GM23338 (cell line): ENCODE results near the gene COMMD8. TPM values are rescaled to one million over a fixed set of nuclear protein-coding genes. Genes with fewer than 3 reads are reported as not detected.

ENCODE experiments used
- ATAC-seq: fragments of 200-7000 bp; cut with Tn5 transposase; 3 replicates; pipeline ENCODE4 v1.9.1; 2020
- DNase-seq: peaks from one replicate; pipeline ENCODE4 v3.0.0-alpha.2; 2015; ENCODE audit warnings: low spot score
- H2AFZ ChIP-seq: fragments of 200-600 bp; sonication (generic); 2 replicates; pipeline ENCODE4 v1.8.0; 2016; ENCODE audit warnings: antibody characterized with exemption, mild to moderate bottlenecking, moderate library complexity
- H3F3A ChIP-seq: fragments of 200-600 bp; sonication (generic); replicated peaks from 2 replicates; pipeline ENCODE4 v1.8.0; 2017; ENCODE audit warnings: antibody characterized with exemption, mixed run types, low read depth
- H3K27ac ChIP-seq: fragments of 200-600 bp; sonication (generic); 2 replicates; pipeline ENCODE4 v1.6.1; 2016; ENCODE audit warnings: low read depth
- H3K27me3 ChIP-seq: fragments of 200-600 bp; sonication (generic); 2 replicates; pipeline ENCODE4 v1.8.0; 2016; ENCODE audit warnings: mild to moderate bottlenecking, mixed run types, moderate library complexity; ENCODE audit not compliant: insufficient read depth
- H3K36me3 ChIP-seq: fragments of 200-600 bp; sonication (generic); 2 replicates; pipeline ENCODE4 v1.8.0; 2016; ENCODE audit warnings: mild to moderate bottlenecking; ENCODE audit not compliant: insufficient read depth
- H3K4me1 ChIP-seq: fragments of 200-600 bp; sonication (generic); 2 replicates; pipeline ENCODE4 v1.8.0; 2016; ENCODE audit warnings: mild to moderate bottlenecking, moderate library complexity; ENCODE audit not compliant: insufficient read depth
- H3K4me2 ChIP-seq: fragments of 200-600 bp; sonication (generic); 2 replicates; pipeline ENCODE4 v1.7.1; 2017; ENCODE audit warnings: mixed run types
- H3K4me3 ChIP-seq: fragments of 200-600 bp; sonication (generic); 2 replicates; pipeline ENCODE4 v1.6.1; 2016; ENCODE audit warnings: mixed run types
- H3K79me2 ChIP-seq: fragments of 200-600 bp; sonication (generic); replicated peaks from 2 replicates; pipeline ENCODE4 v1.8.0; 2017; ENCODE audit warnings: mild to moderate bottlenecking; ENCODE audit not compliant: insufficient read depth
- H3K9me2 ChIP-seq: fragments of 200-600 bp; sonication (generic); 2 replicates; pipeline ENCODE4 v1.8.0; 2017; ENCODE audit not compliant: insufficient read depth
- H4K20me1 ChIP-seq: fragments of 200-600 bp; sonication (generic); replicated peaks from 2 replicates; pipeline ENCODE4 v1.8.0; 2017; ENCODE audit warnings: mild to moderate bottlenecking; ENCODE audit not compliant: insufficient read depth
- H3K27ac Mint-ChIP-seq: 2 replicates; pipeline ENCODE4 v1.8.0; 2020; ENCODE audit warnings: inconsistent platforms, mild to moderate bottlenecking, moderate library complexity, mixed read lengths
- H3K27me3 Mint-ChIP-seq: 3 replicates; pipeline ENCODE4 v1.8.0; 2022; ENCODE audit warnings: low read depth, mild to moderate bottlenecking, moderate library complexity, mixed read lengths, inconsistent platforms; ENCODE audit not compliant: insufficient read depth, poor library complexity
- H3K36me3 Mint-ChIP-seq: 3 replicates; pipeline ENCODE4 v1.8.0; 2021; ENCODE audit warnings: low read depth, mild to moderate bottlenecking, inconsistent platforms, moderate library complexity, mixed read lengths
- H3K4me1 Mint-ChIP-seq: 3 replicates; pipeline ENCODE4 v1.8.0; 2020; ENCODE audit warnings: mild to moderate bottlenecking, inconsistent platforms, mixed read lengths
- H3K4me3 Mint-ChIP-seq: 3 replicates; pipeline ENCODE4 v1.8.0; 2021; ENCODE audit warnings: moderate library complexity, mild to moderate bottlenecking, inconsistent platforms, mixed read lengths
- H3K9me3 Mint-ChIP-seq: 3 replicates; pipeline ENCODE4 v1.8.0; 2020; ENCODE audit warnings: moderate library complexity, mild to moderate bottlenecking, inconsistent platforms, mixed read lengths
- CREB1 ChIP-seq: fragments of 250-450 bp; sonication (Bioruptor Pico); IDR thresholded peaks from 2 replicates; pipeline ENCODE4 v1.5.0; 2020; ENCODE audit warnings: low read depth, mild to moderate bottlenecking, moderate library complexity
- CTCF ChIP-seq, 2 experiments: fragments of 200-600 bp in 1 of 2; sonication (generic) in 1 of 2; conservative IDR thresholded peaks; 2 replicates each; pipeline versions ENCODE4 v1.5.1 to v1.6.1; 2016 to 2017; ENCODE audit warnings: antibody characterized with exemption in 2 of 2, low read depth in 2 of 2, mild to moderate bottlenecking in 2 of 2, moderate library complexity in 1 of 2
- ETS1 ChIP-seq: IDR thresholded peaks from 2 replicates; pipeline ENCODE4 v1.6.1; 2016; ENCODE audit warnings: antibody characterized with exemption
- EZH2 ChIP-seq: fragments of 200-600 bp; sonication (generic); IDR thresholded peaks from one replicate; pipeline ENCODE4 v1.8.0; 2017; ENCODE audit warnings: antibody characterized with exemption, mild to moderate bottlenecking, low read depth; ENCODE audit not compliant: unreplicated experiment
- NANOG ChIP-seq: IDR thresholded peaks from 2 replicates; pipeline ENCODE4 v1.6.1; 2016; ENCODE audit warnings: antibody characterized with exemption, borderline replicate concordance
- POLR2AphosphoS5 ChIP-seq: IDR thresholded peaks from 2 replicates; pipeline ENCODE4 v1.6.1; 2016; ENCODE audit warnings: antibody characterized with exemption, low read depth
- STAT1 ChIP-seq: IDR thresholded peaks from one replicate; pipeline ENCODE4 v1.6.1; 2016; ENCODE audit warnings: antibody characterized with exemption; ENCODE audit not compliant: unreplicated experiment
- ZNF331 ChIP-seq: fragments of 250-450 bp; sonication (Bioruptor Pico); IDR thresholded peaks from 2 replicates; pipeline ENCODE4 v1.5.0; 2020; ENCODE audit warnings: low read depth, mild to moderate bottlenecking, moderate library complexity
- ZNF462 ChIP-seq: fragments of 250-450 bp; sonication (Bioruptor Pico); IDR thresholded peaks from 2 replicates; pipeline ENCODE4 v1.5.0; 2020; ENCODE audit warnings: mild to moderate bottlenecking, moderate library complexity
- polyA plus RNA-seq: library from polyadenylated mRNA; unstranded; fragments of >200 nt; fragmentation: Nextera tagmentation; extraction: Ambion mirVana; gene quantifications from 2 replicates; pipeline ENCODE4 v1.2.1, GENCODE V29; 2016
- total RNA-seq: library from RNA; depleted of rRNA; stranded (reverse); fragments of >200 nt; shearing (Covaris generic); gene quantifications from 2 replicates; pipeline ENCODE4 v1.2.3, GENCODE V29; 2014

COMMD8 gene
- total and polyA plus RNA-seq, 2 experiments from 2014 or later = 8.4 to 20.6 TPM

- Histone ChIP-seq H3K4me1 (peaks cover 11% of the 10 kb centered on the region), H3F3A (no peaks in the 10 kb centered on the region), H3K36me3 (no peaks in the 10 kb centered on the region), H2AFZ (no peak overlapping the region), H3K79me2 (no peaks in the 10 kb centered on the region), H3K27ac (no peak overlapping the region), H3K27me3 (no peaks in the 10 kb centered on the region), H3K9me2 (no peaks in the 10 kb centered on the region), H3K4me3 (no peak overlapping the region), H4K20me1 (no peaks in the 10 kb centered on the region), H3K4me2 (no peak overlapping the region)
- Mint-ChIP-seq H3K27me3 (peaks cover 3% of the 10 kb centered on the region), H3K4me3 (no peak overlapping the region), H3K4me1 (peaks cover 10% of the 10 kb centered on the region), H3K9me3 (no peaks in the 10 kb centered on the region), H3K27ac (no peak overlapping the region), H3K36me3 (no peaks in the 10 kb centered on the region)
- no peak for TF ChIP-seq CREB1 (CRISPR knock-in tag)
- TF ChIP-seq POLR2AphosphoS5 = no peak
- no peak for TF ChIP-seq STAT1
- no peak for TF ChIP-seq ZNF331
- no peak for TF ChIP-seq ETS1
- DNase-seq (no peak), ATAC-seq (no peak)
Measured at GRCh38 chr4:47427935-47428334, 35.6 kb downstream of the COMMD8 start.

GRCh38 chr4:47425628-47426027 lies 37.9 kb downstream of the COMMD8 start:
- DNase-seq = no peak
- Histone ChIP-seq H3K36me3 (no peaks in the 10 kb centered on the region), H2AFZ (0 out of 2 replicates have a peak overlapping the region, but pooled peaks have one; percentile 14), H3K27ac (no peak overlapping the region), H3F3A (no peaks in the 10 kb centered on the region), H3K4me1 (no peaks in the 10 kb centered on the region), H3K4me3 (no peak overlapping the region), H3K9me2 (no peaks in the 10 kb centered on the region), H3K79me2 (no peaks in the 10 kb centered on the region), H4K20me1 (no peaks in the 10 kb centered on the region), H3K4me2 (no peak overlapping the region), H3K27me3 (no peaks in the 10 kb centered on the region)
- Mint-ChIP-seq H3K27ac (no peak overlapping the region), H3K4me1 (no peaks in the 10 kb centered on the region), H3K27me3 (peaks cover 3% of the 10 kb centered on the region), H3K36me3 (no peaks in the 10 kb centered on the region), H3K9me3 (no peaks in the 10 kb centered on the region), H3K4me3 (no peak overlapping the region)
- TF ChIP-seq CREB1 (CRISPR knock-in tag) (no peak), NANOG (no peak)
- no peak for ATAC-seq

- DNase-seq (no peak), ATAC-seq (no peak)
- no peaks in the 10 kb centered on the region for H4K20me1 ChIP-seq
- H3K9me2 ChIP-seq = no peaks in the 10 kb centered on the region
- H3K4me2 ChIP-seq = no peak overlapping the region
- Mint-ChIP-seq H3K27me3 (no peaks in the 10 kb centered on the region), H3K27ac (no peak overlapping the region), H3K4me1 (peaks cover 10% of the 10 kb centered on the region), H3K4me3 (no peak overlapping the region), H3K9me3 (no peaks in the 10 kb centered on the region), H3K36me3 (no peaks in the 10 kb centered on the region)
- H3K79me2 ChIP-seq = no peaks in the 10 kb centered on the region
- H3K4me1 ChIP-seq = 0 out of 2 replicates have a peak, but pooled peaks cover 7% of the 10 kb centered on the region
- H3K4me3 ChIP-seq = no peak overlapping the region
- H3K36me3 ChIP-seq = no peaks in the 10 kb centered on the region
- H3K27ac ChIP-seq = no peak overlapping the region
- no peak overlapping the region for H2AFZ ChIP-seq
- no peaks in the 10 kb centered on the region for H3K27me3 ChIP-seq
- H3F3A ChIP-seq = no peaks in the 10 kb centered on the region
- TF ChIP-seq EZH2 (no peak), CTCF (conservative IDR thresholded peaks at IDR 0.05; ENCODE audit: low read depth in 2 of 2) (no peak), CREB1 (CRISPR knock-in tag) (no peak), ZNF462 (CRISPR knock-in tag) (no peak)
Measured at GRCh38 chr4:47419296-47419695, 44.2 kb downstream of the COMMD8 start.
